Left ventricle myocardium inferior (tissue), 1 donor: ENCODE data around the gene DCUN1D4. TPM values are rescaled to one million over a fixed set of nuclear protein-coding genes. Genes with fewer than 3 reads are reported as not detected.
A peak's percentile ranks its signal among the peaks of the same experiment; 100 is the strongest.

Source experiments
- DNase-seq: peaks from one replicate; pipeline ENCODE4 v3.0.0-alpha.2; 2020
- H3K27ac ChIP-seq: fragments of 200-600 bp; replicated peaks from 2 replicates; pipeline ENCODE4 v1.8.0; 2021
- H3K27me3 ChIP-seq: fragments of 200-600 bp; 2 replicates; pipeline ENCODE4 v1.8.0; 2021; ENCODE audit warnings: low read depth
- H3K36me3 ChIP-seq: fragments of 200-600 bp; 2 replicates; pipeline ENCODE4 v1.8.0; 2021
- H3K4me1 ChIP-seq: fragments of 200-600 bp; 2 replicates; pipeline ENCODE4 v1.8.0; 2021
- H3K4me3 ChIP-seq: fragments of 200-600 bp; 2 replicates; pipeline ENCODE4 v1.8.0; 2021; ENCODE audit warnings: mild to moderate bottlenecking, moderate library complexity
- H3K9me3 ChIP-seq: fragments of 200-600 bp; replicated peaks from 2 replicates; pipeline ENCODE4 v1.8.0; 2021
- intact Hi-C: fragments of 100-400 bp; cut with micrococcal nuclease; formaldehyde crosslinking; loops from one replicate; pipeline ENCODE4 v1.11.0; 2022
- total RNA-seq: library from RNA; stranded (reverse); fragmentation: NEBNext Ultra II Directional; extraction: Animal tissue kit (Norgen Biotek cat#: 25700); gene quantifications from one replicate; pipeline ENCODE4 v1.2.1, GENCODE V29; 2021
- TF ChIP-seq, protein P1 (sequence below): fragments of 200-600 bp; IDR thresholded peaks from 2 replicates; pipeline ENCODE4 v1.8.0; 2021; ENCODE audit warnings: antibody characterized with exemption, mild to moderate bottlenecking, borderline replicate concordance
- donor health status: DM: no; HTN: yes; CAD: no; lungs with severe emphysema.

DCUN1D4 gene
- total RNA-seq, 1 donor from 2014 or later = 45.0 TPM

GRCh38 chr4:51865717-51866116, 22.8 kb downstream of the DCUN1D4 start:
- Histone ChIP-seq H3K27me3 (no peaks in the 10 kb centered on the region), H3K36me3 (peaks cover 52% of the 10 kb centered on the region), H3K9me3 (no peaks in the 10 kb centered on the region), H3K4me3 (no peak overlapping the region), H3K27ac (no peak overlapping the region), H3K4me1 (no peaks in the 10 kb centered on the region)
- no peak for DNase-seq
- TF ChIP-seq, protein P1, sequence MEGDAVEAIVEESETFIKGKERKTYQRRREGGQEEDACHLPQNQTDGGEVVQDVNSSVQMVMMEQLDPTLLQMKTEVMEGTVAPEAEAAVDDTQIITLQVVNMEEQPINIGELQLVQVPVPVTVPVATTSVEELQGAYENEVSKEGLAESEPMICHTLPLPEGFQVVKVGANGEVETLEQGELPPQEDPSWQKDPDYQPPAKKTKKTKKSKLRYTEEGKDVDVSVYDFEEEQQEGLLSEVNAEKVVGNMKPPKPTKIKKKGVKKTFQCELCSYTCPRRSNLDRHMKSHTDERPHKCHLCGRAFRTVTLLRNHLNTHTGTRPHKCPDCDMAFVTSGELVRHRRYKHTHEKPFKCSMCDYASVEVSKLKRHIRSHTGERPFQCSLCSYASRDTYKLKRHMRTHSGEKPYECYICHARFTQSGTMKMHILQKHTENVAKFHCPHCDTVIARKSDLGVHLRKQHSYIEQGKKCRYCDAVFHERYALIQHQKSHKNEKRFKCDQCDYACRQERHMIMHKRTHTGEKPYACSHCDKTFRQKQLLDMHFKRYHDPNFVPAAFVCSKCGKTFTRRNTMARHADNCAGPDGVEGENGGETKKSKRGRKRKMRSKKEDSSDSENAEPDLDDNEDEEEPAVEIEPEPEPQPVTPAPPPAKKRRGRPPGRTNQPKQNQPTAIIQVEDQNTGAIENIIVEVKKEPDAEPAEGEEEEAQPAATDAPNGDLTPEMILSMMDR = no peak
- intact Hi-C loops = no loop called here

DNA sequence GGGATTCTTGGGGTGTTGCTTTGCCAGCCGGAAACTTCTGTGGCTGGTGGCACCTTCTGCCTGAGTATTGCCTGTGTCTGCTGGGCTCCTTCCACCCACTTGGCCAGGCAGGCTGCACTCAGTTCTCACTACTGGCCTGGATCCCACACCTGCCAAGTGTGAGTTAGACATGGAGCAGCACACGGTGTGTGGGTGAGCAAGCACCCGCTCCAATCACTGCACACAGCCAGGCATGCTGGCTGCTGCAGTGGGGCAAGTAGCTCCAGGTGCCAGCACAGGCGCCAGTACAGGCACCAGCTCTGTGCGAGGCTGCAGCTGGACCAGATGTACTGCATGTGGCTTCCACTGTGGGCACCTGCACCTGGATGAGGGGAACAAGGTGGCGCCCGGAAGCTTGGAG, 23.9 kb downstream of the DCUN1D4 start:
- Histone ChIP-seq H3K27ac (no peak overlapping the region), H3K4me3 (no peak overlapping the region), H3K36me3 (peaks cover 52% of the 10 kb centered on the region), H3K4me1 (no peaks in the 10 kb centered on the region), H3K9me3 (no peaks in the 10 kb centered on the region), H3K27me3 (no peaks in the 10 kb centered on the region)
- intact Hi-C loops = no loop called here
- DNase-seq = peak; percentile 22
- TF ChIP-seq, protein P1 = no peak

GRCh38 chr4:51867689-51868448, 24.9 kb downstream of the DCUN1D4 start:
- intact Hi-C loops = no loop called here
- Histone ChIP-seq H3K36me3 (peaks cover 63% of the 10 kb centered on the region), H3K27ac (no peak overlapping the region), H3K4me3 (no peak overlapping the region), H3K9me3 (no peaks in the 10 kb centered on the region), H3K27me3 (no peaks in the 10 kb centered on the region), H3K4me1 (no peaks in the 10 kb centered on the region)
- no peak for DNase-seq
- TF ChIP-seq, protein P1 = no peak

DNA sequence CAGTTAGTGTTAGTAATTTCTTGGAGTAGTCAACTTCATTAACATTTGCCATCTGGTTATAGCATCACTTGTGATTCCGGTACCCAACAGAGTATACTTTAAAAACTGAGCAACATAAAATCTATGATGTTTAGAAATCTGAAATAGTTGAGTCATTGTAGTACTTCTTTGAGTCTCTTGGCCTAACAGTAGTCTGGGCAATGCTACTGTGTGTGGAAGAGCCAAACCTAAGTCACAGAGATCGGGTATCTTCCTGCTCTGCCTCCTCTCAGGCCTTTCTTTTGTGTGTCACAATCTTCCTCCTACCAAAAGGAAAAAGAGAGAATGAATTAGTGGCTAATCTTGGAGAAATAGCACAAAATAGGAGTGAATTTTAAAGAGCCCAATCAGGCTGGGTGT, 25.5 kb downstream of the DCUN1D4 start:
- Histone ChIP-seq H3K36me3 (peaks cover 67% of the 10 kb centered on the region), H3K4me3 (no peak overlapping the region), H3K27me3 (no peaks in the 10 kb centered on the region), H3K4me1 (no peaks in the 10 kb centered on the region), H3K9me3 (no peaks in the 10 kb centered on the region), H3K27ac (no peak overlapping the region)
- TF ChIP-seq, protein P1 = no peak
- no peak for DNase-seq
- intact Hi-C loops = no loop called here

- H3K36me3 ChIP-seq = peaks cover 64% of the 10 kb centered on the region
- no peaks in the 10 kb centered on the region for H3K9me3 ChIP-seq
- no peak overlapping the region for H3K27ac ChIP-seq
- intact Hi-C loops = no loop called here
- no peak for DNase-seq
- TF ChIP-seq, protein P1 = no peak
- H3K4me1 ChIP-seq = no peaks in the 10 kb centered on the region
- no peaks in the 10 kb centered on the region for H3K27me3 ChIP-seq
- H3K4me3 ChIP-seq = no peak overlapping the region
Observed at GRCh38 chr4:51870441-51871188, 27.7 kb downstream of the DCUN1D4 start.
